PC-9 (cell line): Measurements from ENCODE around the gene TMEM74B. TPM values are rescaled to one million over a fixed set of nuclear protein-coding genes. Genes with fewer than 3 reads are reported as not detected.

Experiments
- BruUV-seq: library from RNA; stranded (reverse); fragments of 400-500 nt; replicated peaks from 2 replicates; lab custom pipeline; 2021; lab: Mats Ljungman, UMichigan
- CTCF ChIA-PET: fragments of 300-600 bp; sonication (Branson Sonifier 250); formaldehyde crosslinking; loops from one replicate; lab custom pipeline; 2022; ENCODE audit warnings: antibody characterized with exemption; lab: Charles Lee
- POLR2A ChIA-PET: fragments of 300-600 bp; sonication (Branson Sonifier 250); formaldehyde crosslinking; loops from one replicate; lab custom pipeline; 2022; ENCODE audit warnings: antibody characterized with exemption; ENCODE audit not compliant: unreplicated experiment; lab: Charles Lee
- DNase-seq, 2 experiments: peaks; one replicate each; pipeline versions ENCODE4 v3.0.0 to v3.0.0-alpha.2; 2015 to 2022; ENCODE audit warnings: mixed read lengths in 1 of 2
- H2AFZ ChIP-seq: fragments of 200-600 bp; sonication (generic); 2 replicates; pipeline ENCODE4 v1.8.1; 2017; ENCODE audit warnings: antibody characterized with exemption
- H3F3A ChIP-seq: fragments of 200-600 bp; sonication (generic); 2 replicates; pipeline ENCODE4 v1.8.1; 2017; ENCODE audit warnings: antibody characterized with exemption, mild to moderate bottlenecking, low read depth; ENCODE audit not compliant: insufficient read depth
- H3K27ac ChIP-seq: fragments of 200-600 bp; sonication (generic); 2 replicates; pipeline ENCODE4 v1.6.1; 2016; ENCODE audit warnings: mixed run types
- H3K27me3 ChIP-seq: fragments of 200-600 bp; sonication (generic); 2 replicates; pipeline ENCODE4 v1.6.1; 2016; ENCODE audit warnings: low read depth, mixed run types; ENCODE audit not compliant: insufficient read depth
- H3K36me3 ChIP-seq: fragments of 200-600 bp; sonication (generic); 2 replicates; pipeline ENCODE4 v1.6.1; 2016; ENCODE audit warnings: low read depth, mixed run types
- H3K4me1 ChIP-seq: fragments of 200-600 bp; sonication (generic); replicated peaks from 2 replicates; pipeline ENCODE4 v1.6.1; 2016; ENCODE audit warnings: mixed run types; ENCODE audit not compliant: insufficient read depth
- H3K4me2 ChIP-seq: fragments of 200-600 bp; sonication (generic); 2 replicates; pipeline ENCODE4 v1.6.1; 2017; ENCODE audit warnings: mixed run types
- H3K4me3 ChIP-seq: fragments of 200-600 bp; sonication (generic); 2 replicates; pipeline ENCODE4 v1.6.1; 2016; ENCODE audit warnings: mixed run types
- H3K79me2 ChIP-seq: fragments of 200-600 bp; sonication (generic); 2 replicates; pipeline ENCODE4 v1.6.1; 2017; ENCODE audit warnings: low read depth, mixed run types
- H3K9me2 ChIP-seq: fragments of 200-600 bp; sonication (generic); 2 replicates; pipeline ENCODE4 v1.8.1; 2017; ENCODE audit warnings: mild to moderate bottlenecking; ENCODE audit not compliant: insufficient read depth
- H3K9me3 ChIP-seq: fragments of 200-600 bp; sonication (generic); 2 replicates; pipeline ENCODE4 v1.8.1; 2016; ENCODE audit warnings: low read depth; ENCODE audit not compliant: insufficient read depth
- H4K20me1 ChIP-seq: fragments of 200-600 bp; sonication (generic); 2 replicates; pipeline ENCODE4 v1.8.1; 2017; ENCODE audit not compliant: insufficient read depth
- EZH2 ChIP-seq: fragments of 200-600 bp; sonication (generic); IDR thresholded peaks from 2 replicates; pipeline ENCODE4 v1.8.0; 2017; ENCODE audit warnings: antibody characterized with exemption, low read depth
- intact Hi-C: fragments of 100-400 bp; cut with micrococcal nuclease; formaldehyde crosslinking; loops from one replicate; pipeline ENCODE4 v1.10.0; 2022; ENCODE audit not compliant: unreplicated experiment
- total RNA-seq: library from RNA; stranded (reverse); gene quantifications from 2 replicates; pipeline ENCODE4 v1.2.3, GENCODE V29; 2021
- TF ChIP-seq, protein P1 (sequence below): fragments of 200-600 bp; sonication (generic); conservative IDR thresholded peaks from 2 replicates; pipeline ENCODE4 v1.6.1; 2017; ENCODE audit warnings: mixed run types, antibody characterized with exemption, mild to moderate bottlenecking, moderate library complexity

The TMEM74B gene
- total RNA-seq, 1 experiment from 2014 or later, result 0.44 TPM

DNA sequence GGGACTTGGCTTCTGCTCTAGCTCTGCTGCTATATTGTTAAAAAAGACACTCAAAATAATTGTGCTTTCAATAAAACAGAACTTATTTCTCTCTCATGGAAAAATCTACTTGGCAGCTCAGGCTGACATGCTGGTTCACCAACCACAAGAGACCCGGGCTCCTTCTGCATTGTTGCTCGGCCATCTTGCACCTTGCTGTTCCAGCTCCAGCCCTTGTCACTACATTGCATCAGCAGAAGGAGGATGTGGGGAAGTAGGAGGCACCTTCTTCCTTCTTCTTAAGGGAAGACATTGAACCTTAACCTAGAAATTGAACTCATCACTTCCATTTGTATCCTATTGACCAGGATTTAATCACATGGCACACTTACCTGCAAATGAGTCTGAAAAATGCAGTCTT lies 11.9 kb upstream of the TMEM74B start:
- no TSS peak for BruUV-seq
- ChIA-PET CTCF (no interaction called here), POLR2A (no interaction called here)
- H3K36me3 ChIP-seq, result no peaks in the 10 kb centered on the region
- H3K4me2 ChIP-seq, result no peak overlapping the region
- no peaks in the 10 kb centered on the region for H4K20me1 ChIP-seq
- no peak overlapping the region for H3K4me3 ChIP-seq
- no peaks in the 10 kb centered on the region for H3F3A ChIP-seq
- H3K27ac ChIP-seq, result no peak overlapping the region
- H3K4me1 ChIP-seq, result no peaks in the 10 kb centered on the region
- no peaks in the 10 kb centered on the region for H3K9me2 ChIP-seq
- DNase-seq, result no peak
- peaks cover 26% of the 10 kb centered on the region for H3K27me3 ChIP-seq
- intact Hi-C loops, result no loop called here
- no peak overlapping the region for H2AFZ ChIP-seq
- H3K9me3 ChIP-seq, result no peaks in the 10 kb centered on the region
- TF ChIP-seq EZH2, result no peak
- TF ChIP-seq, protein P1, sequence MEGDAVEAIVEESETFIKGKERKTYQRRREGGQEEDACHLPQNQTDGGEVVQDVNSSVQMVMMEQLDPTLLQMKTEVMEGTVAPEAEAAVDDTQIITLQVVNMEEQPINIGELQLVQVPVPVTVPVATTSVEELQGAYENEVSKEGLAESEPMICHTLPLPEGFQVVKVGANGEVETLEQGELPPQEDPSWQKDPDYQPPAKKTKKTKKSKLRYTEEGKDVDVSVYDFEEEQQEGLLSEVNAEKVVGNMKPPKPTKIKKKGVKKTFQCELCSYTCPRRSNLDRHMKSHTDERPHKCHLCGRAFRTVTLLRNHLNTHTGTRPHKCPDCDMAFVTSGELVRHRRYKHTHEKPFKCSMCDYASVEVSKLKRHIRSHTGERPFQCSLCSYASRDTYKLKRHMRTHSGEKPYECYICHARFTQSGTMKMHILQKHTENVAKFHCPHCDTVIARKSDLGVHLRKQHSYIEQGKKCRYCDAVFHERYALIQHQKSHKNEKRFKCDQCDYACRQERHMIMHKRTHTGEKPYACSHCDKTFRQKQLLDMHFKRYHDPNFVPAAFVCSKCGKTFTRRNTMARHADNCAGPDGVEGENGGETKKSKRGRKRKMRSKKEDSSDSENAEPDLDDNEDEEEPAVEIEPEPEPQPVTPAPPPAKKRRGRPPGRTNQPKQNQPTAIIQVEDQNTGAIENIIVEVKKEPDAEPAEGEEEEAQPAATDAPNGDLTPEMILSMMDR, result no peak
- H3K79me2 ChIP-seq, result no peaks in the 10 kb centered on the region

DNA sequence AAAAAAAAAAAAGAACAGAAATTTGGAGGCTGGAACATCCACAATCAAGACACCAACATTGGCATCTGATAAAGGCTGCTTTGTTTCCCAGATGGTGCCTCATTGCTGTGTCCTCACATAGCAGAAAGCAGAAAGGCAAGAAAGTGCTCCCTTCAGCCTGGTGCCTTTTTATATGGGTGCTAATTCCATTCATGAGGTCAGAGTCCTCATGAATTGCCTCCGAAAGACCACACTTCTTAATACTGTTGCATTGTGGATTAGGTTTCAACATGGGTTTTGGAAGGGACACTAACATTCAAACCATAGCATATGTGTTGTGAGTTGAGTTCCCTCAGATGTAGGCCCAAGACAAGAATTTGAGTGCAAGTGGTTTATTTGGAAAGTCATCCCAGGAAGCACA lies 10.4 kb upstream of the TMEM74B start:
- intact Hi-C loops, result no loop called here
- no peak for DNase-seq
- ChIA-PET CTCF (no interaction called here), POLR2A (no interaction called here)
- Histone ChIP-seq H2AFZ (no peak overlapping the region), H4K20me1 (no peaks in the 10 kb centered on the region), H3K9me3 (no peaks in the 10 kb centered on the region), H3K79me2 (no peaks in the 10 kb centered on the region), H3K27me3 (peaks cover 33% of the 10 kb centered on the region), H3K4me2 (no peak overlapping the region), H3K9me2 (no peaks in the 10 kb centered on the region), H3K36me3 (no peaks in the 10 kb centered on the region), H3K4me3 (no peak overlapping the region), H3K27ac (no peak overlapping the region), H3K4me1 (no peaks in the 10 kb centered on the region), H3F3A (no peaks in the 10 kb centered on the region)
- no TSS peak for BruUV-seq
- TF ChIP-seq, protein P1, result no peak
- TF ChIP-seq EZH2, result no peak

DNA sequence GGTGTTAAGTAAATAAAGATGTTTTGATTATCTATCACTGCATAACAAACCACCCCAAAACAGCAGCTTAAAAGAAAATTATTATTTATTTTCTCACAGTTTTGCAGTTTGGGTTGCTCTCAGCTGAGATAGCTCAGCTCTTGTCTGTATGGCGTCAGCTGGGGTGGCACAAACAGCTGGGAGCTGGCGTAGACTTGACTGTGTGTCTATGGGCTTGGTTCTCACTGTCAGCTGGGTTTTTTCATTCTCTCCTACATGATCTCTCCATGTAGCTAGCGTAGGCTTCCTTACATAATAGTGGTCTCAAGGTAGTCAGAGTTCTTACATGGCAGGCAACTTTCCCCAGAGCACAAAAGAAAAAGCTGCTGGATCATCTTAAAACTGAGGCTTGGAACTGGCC lies 6.5 kb upstream of the TMEM74B start:
- no peaks in the 10 kb centered on the region for H3K4me1 ChIP-seq
- no peaks in the 10 kb centered on the region for H3K9me3 ChIP-seq
- no peaks in the 10 kb centered on the region for H3K36me3 ChIP-seq
- no peak overlapping the region for H2AFZ ChIP-seq
- BruUV-seq, result no TSS peak
- H4K20me1 ChIP-seq, result no peaks in the 10 kb centered on the region
- H3K4me3 ChIP-seq, result no peak overlapping the region
- DNase-seq, result no peak
- no peak overlapping the region for H3K4me2 ChIP-seq
- peaks cover 35% of the 10 kb centered on the region for H3K27me3 ChIP-seq
- TF ChIP-seq, protein P1, result no peak
- TF ChIP-seq EZH2, result no peak
- no peaks in the 10 kb centered on the region for H3K9me2 ChIP-seq
- POLR2A ChIA-PET, result no interaction called here
- no peaks in the 10 kb centered on the region for H3K79me2 ChIP-seq
- CTCF ChIA-PET, result no interaction called here
- intact Hi-C loops, result no loop called here
- H3F3A ChIP-seq, result no peaks in the 10 kb centered on the region
- H3K27ac ChIP-seq, result no peak overlapping the region
